Uterus (tissue), 4 donors: ENCODE data around the gene MAZ. TPM values are rescaled to one million over a fixed set of nuclear protein-coding genes. Genes with fewer than 3 reads are reported as not detected.
A peak's percentile ranks its signal among the peaks of the same experiment; 100 is the strongest.
"Not testable (repeated sequence)": the region's sequence is repeated elsewhere in the genome, so short reads cannot be mapped to it uniquely, and the experiment has no call there.

Experiments
- DNase-seq, 2 donors: peaks; one replicate each; pipeline ENCODE4 v3.0.0-alpha.2; 2019 to 2020
- H3K27ac ChIP-seq, 2 donors: fragments of 200-600 bp; sonication (generic); 1 replicate in 1 of 2; 2 replicates in 1 of 2; pipeline ENCODE4 v1.5.1; 2016 to 2018
- H3K27me3 ChIP-seq, 2 donors: fragments of 200-600 bp; sonication (generic); one replicate each; pipeline ENCODE4 v1.5.1; 2018 to 2019; ENCODE audit warnings: control low read depth in 1 of 2
- H3K36me3 ChIP-seq, 2 donors: fragments of 200-600 bp; sonication (generic); one replicate each; pipeline ENCODE4 v1.5.1; 2019; ENCODE audit warnings: control low read depth in 1 of 2
- H3K4me1 ChIP-seq, 2 donors: fragments of 200-600 bp; sonication (generic); one replicate each; pipeline ENCODE4 v1.5.1; 2018 to 2019; ENCODE audit warnings: control low read depth in 1 of 2
- H3K4me3 ChIP-seq, 2 donors: fragments of 200-600 bp; sonication (generic); 1 replicate in 1 of 2; 2 replicates in 1 of 2; pipeline ENCODE4 v1.5.1; 2018 to 2019; ENCODE audit warnings: mild to moderate bottlenecking in 1 of 2
- H3K9me3 ChIP-seq, 2 donors: fragments of 200-600 bp; sonication (generic); one replicate each; pipeline ENCODE4 v1.5.1; 2019; ENCODE audit warnings: control low read depth in 1 of 2
- CTCF ChIP-seq, 4 experiments: fragments of 200-600 bp in 2 of 4; fragments of 450-650 bp in 2 of 4; sonication (generic) in 2 of 4; IDR thresholded peaks; one replicate each; pipeline ENCODE4 v1.5.1; 2016 to 2019; ENCODE audit warnings: antibody characterized with exemption in 4 of 4, mild to moderate bottlenecking in 2 of 4, moderate library complexity in 1 of 4
- POLR2A ChIP-seq, 2 donors: fragments of 450-650 bp; IDR thresholded peaks; one replicate each; pipeline ENCODE4 v1.6.1; 2016; ENCODE audit warnings: antibody characterized with exemption in 2 of 2, mild to moderate bottlenecking in 1 of 2, moderate library complexity in 1 of 2
- intact Hi-C: fragments of 100-400 bp; cut with DNase I; formaldehyde crosslinking; loops from one replicate; pipeline ENCODE4 v1.15.1; 2023; ENCODE audit warnings: low total_unique reads
- total RNA-seq, 4 donors: library from RNA; depleted of rRNA in 3 of 4; stranded (reverse); fragments of >200 nt in 3 of 4; gene quantifications; one replicate each; pipeline versions ENCODE4 v1.1.0 to v1.2.4, GENCODE V29; 2014 to 2023
- donor health status: DM: yes; HTN: yes; CAD: no.

Gene MAZ
- total RNA-seq, 4 donors from 2014 or later, result 32.8 to 200 (median 67.5) TPM

DNA sequence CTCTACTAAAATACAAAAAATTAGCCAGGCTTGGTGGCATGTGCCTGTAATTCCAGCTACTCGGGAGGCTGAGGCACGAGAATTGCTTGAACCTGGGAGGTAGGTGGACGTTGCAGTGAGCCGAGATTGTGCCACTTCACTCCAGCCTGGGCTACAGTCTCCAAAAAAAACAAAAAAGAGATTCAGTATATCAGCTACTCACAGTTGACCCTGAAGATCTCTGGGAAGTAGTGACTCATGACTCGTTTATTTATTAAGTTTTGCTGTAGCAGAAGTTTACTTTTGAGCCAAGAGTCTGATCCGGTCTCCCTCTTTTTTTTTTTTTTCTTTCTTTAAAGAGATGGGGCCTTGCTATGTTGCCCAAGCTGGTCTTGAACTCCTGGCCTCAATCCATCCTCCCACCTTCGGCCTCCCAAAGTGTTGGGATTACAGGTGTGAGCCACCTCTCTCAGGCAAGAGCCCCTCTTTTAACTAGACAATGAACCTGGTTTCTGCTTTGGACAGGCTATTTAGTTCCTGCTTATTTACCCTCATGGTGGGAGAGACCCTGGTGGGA lies 18.3 kb downstream of the MAZ start:
- H3K27me3 ChIP-seq, result no peaks in the 10 kb centered on the region
- H3K36me3 ChIP-seq, result no peaks in the 10 kb centered on the region
- H3K4me1 ChIP-seq, result peaks cover 7 to 21% of the 10 kb centered on the region in 2 donors
- H3K9me3 ChIP-seq, result no peaks in the 10 kb centered on the region
- H3K4me3 ChIP-seq, result peak overlapping the region in 1 of 2 donors; percentile 1
- TF ChIP-seq CTCF (IDR thresholded peaks at IDR 0.05) (no peak), POLR2A (IDR thresholded peaks at IDR 0.05) (no peak)
- intact Hi-C loops, result no loop called here
- H3K27ac ChIP-seq, result peak overlapping the region; percentile 79 to 91
- DNase-seq, result no peak

GRCh38 chr16:29825145-29826044 lies 19.1 kb downstream of the MAZ start:
- H3K4me1 ChIP-seq, result peaks cover 7 to 21% of the 10 kb centered on the region in 2 donors
- no peaks in the 10 kb centered on the region for H3K36me3 ChIP-seq
- peak; percentile 74 to 79 for DNase-seq
- H3K27ac ChIP-seq, result peak overlapping the region; percentile 79 to 91
- no peaks in the 10 kb centered on the region for H3K9me3 ChIP-seq
- TF ChIP-seq CTCF (IDR thresholded peaks at IDR 0.05) (no peak), POLR2A (IDR thresholded peaks at IDR 0.05) (no peak)
- H3K27me3 ChIP-seq, result no peaks in the 10 kb centered on the region
- H3K4me3 ChIP-seq, result peak overlapping the region in 1 of 2 donors; percentile 1
- intact Hi-C loops, result no loop called here

- no peak for DNase-seq
- H3K27me3 ChIP-seq, result no peaks in the 10 kb centered on the region
- peaks cover 7 to 21% of the 10 kb centered on the region in 2 donors for H3K4me1 ChIP-seq
- no peak for TF ChIP-seq CTCF (IDR thresholded peaks at IDR 0.05)
- TF ChIP-seq POLR2A (IDR thresholded peaks at IDR 0.05), result no peak
- peak overlapping the region; percentile 79 to 91 for H3K27ac ChIP-seq
- no peaks in the 10 kb centered on the region for H3K36me3 ChIP-seq
- no peak overlapping the region for H3K4me3 ChIP-seq
- H3K9me3 ChIP-seq, result no peaks in the 10 kb centered on the region
- intact Hi-C loops, result no loop called here
Measured at GRCh38 chr16:29826342-29826695, 20.0 kb downstream of the MAZ start.

- intact Hi-C loops, result no loop called here
- no peak for TF ChIP-seq POLR2A (IDR thresholded peaks at IDR 0.05)
- no peak for TF ChIP-seq CTCF (IDR thresholded peaks at IDR 0.05)
- H3K4me1 ChIP-seq, result peaks cover 0 to 5% of the 10 kb centered on the region in 2 donors
- H3K27me3 ChIP-seq, result no peaks in the 10 kb centered on the region
- no peak overlapping the region for H3K4me3 ChIP-seq
- DNase-seq, result no peak
- H3K27ac ChIP-seq, result no peak overlapping the region
- H3K9me3 ChIP-seq, result no peaks in the 10 kb centered on the region
- H3K36me3 ChIP-seq, result no peaks in the 10 kb centered on the region
Measured at GRCh38 chr16:29830774-29831173, 24.4 kb downstream of the MAZ start.

DNA sequence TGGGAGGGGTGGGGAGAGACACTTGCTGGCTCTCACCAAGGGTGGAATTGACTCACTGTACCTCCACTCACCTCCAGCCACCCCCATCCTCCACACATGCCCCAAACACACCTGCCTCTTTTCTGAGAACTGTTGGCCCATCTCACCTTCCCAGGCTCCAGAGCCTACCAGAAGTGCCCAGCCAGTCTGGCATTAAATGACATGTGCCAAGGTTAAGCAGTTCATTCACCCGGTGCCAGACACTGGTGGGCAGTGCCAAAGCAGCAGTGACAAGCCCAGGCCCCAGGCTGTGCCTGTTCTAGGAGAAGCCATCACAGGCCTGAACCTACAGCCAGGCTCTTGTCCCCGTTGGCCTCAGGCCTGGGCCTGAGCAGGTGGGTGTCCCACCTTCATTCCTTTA lies 25.2 kb downstream of the MAZ start:
- no peak for DNase-seq
- Histone ChIP-seq H3K4me3 (no peak overlapping the region), H3K36me3 (no peaks in the 10 kb centered on the region), H3K27ac (no peak overlapping the region), H3K27me3 (no peaks in the 10 kb centered on the region), H3K4me1 (no peaks in the 10 kb centered on the region), H3K9me3 (no peaks in the 10 kb centered on the region)
- intact Hi-C loops, result no loop called here
- TF ChIP-seq CTCF (IDR thresholded peaks at IDR 0.05) (no peak), POLR2A (IDR thresholded peaks at IDR 0.05) (no peak)

DNA sequence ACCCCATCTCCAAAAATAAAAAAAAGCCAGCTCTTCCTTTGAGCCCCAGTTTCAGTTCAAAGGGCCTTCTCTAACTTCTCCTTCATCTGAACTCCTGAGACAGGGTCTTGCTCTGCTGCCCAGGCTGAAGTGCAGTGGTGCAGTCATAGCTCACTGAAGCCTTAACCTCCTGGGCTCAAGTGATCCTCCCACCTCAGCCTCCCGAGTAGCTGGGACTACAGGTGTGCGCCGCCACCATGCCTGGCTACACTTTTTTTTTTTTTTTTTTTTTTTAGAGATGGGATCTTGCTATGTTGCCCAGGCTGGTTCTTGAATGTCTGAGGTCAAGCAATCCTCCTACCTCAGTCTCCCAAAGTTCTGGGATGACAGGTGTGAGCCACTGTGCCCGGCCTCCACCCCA lies 26.9 kb downstream of the MAZ start:
- H3K4me3 ChIP-seq, H3K4me1 ChIP-seq, H3K27me3 ChIP-seq, intact Hi-C loops, H3K27ac ChIP-seq, H3K9me3 ChIP-seq, H3K36me3 ChIP-seq, DNase-seq: not testable (repeated sequence)
